ENCODE results near the gene RFTN1.

RFTN1 gene

DNA sequence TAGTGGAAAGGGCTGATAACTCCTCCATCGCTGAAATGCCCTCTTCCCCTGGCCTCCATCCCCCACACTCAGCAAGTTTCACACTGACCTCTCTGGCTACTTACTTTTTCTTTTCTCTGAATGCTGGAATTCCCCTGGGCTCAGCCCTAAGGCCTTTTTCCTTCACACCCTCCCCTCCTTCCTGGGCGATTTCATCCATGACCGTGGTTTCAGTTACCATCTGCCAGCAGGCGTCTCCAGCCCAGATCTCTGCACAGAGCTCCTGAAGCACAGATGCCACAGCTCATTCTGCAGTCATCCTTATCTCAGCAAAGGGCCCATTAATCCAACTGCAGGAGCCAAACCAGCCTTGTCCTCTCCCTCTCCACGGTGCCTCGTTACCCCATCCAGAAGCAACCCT lies 114.0 kb downstream of the RFTN1 start:
- peak; percentile 90 for DNase-seq

GRCh38 chr3:16398648-16399047 lies 114.9 kb downstream of the RFTN1 start:
- no peak for DNase-seq

DNA sequence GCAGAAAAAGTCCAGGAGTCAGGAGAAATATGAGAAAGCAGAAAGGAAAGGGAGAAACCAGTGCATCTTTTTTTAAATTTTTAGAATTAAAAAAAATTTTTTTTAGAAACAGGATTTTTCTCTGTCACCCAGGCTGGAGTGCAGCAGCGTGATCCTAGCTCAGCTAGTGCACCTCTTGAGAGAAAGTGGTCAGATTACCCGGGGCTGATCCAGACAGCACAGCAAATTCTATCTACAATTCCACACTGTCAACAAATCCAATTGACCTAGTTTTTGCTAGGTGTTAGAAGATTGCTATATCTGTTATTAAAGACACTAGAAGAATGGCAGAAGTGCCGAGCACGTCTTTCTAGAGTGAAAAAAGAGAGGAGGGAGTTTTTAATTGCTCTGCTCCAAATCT lies 117.3 kb downstream of the RFTN1 start:
- DNase-seq, result no peak

DNA sequence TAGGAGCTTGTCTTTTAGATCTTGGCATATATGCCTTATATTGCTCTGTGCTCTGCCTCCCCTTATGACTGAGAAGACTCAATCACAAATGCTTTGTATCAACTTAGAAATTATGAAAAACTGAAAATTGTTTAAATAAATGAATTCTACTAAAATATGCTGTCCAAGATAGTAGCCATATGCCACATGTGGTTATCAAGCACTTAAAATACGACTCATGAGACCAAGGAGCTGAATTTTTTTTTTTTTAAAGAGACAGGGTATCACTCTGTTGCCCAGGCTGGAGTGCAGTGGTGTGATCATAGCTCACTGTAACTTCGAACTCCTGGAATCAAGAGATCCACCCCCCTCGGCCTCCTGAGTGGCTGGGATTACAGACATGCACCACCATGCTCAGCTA lies 118.3 kb downstream of the RFTN1 start:
- no peak for DNase-seq

DNA sequence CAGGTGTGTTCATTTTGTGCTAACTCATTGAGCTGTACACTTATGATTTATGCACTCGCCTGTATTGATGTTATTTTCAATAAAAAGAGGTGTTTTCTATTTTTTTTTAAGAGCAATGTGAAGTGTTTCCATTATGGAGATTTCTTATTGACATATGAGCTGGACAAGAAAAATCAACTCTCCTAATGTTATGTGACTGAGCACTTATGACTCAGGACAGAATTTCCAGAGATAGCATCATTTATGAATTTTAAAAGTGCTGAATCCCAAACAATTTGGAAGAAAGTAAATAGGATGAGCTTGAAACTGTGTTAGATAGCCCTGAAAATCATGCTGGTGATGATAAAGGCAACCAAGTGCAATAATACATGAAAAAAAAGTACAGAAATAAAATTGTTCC lies 118.9 kb downstream of the RFTN1 start:
- no peak for DNase-seq

- no peak for DNase-seq
Observed at GRCh38 chr3:16392717-16393116, 120.8 kb downstream of the RFTN1 start.

DNA sequence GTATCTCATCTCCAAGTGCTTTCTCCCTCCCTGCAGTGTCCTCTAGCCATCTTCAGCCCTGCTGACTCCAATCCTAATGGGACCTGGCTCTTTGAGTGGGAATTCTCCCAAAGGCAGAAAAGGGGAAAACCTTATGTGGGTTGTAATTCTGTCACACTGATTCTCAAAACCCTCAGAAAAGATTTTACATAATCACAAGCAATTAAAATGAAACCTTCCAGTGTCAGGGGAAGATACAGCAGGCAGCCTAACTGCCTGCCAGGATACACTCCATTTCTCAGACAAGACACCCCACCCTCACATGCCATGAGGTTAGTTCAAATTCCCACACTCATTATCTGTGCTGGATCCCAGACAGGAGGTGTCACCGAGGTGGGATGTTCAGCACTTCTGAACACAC lies 121.4 kb downstream of the RFTN1 start:
- no peak for DNase-seq

GRCh38 chr3:16390581-16390980 lies 122.9 kb downstream of the RFTN1 start:
- DNase-seq, result no peak

DNA sequence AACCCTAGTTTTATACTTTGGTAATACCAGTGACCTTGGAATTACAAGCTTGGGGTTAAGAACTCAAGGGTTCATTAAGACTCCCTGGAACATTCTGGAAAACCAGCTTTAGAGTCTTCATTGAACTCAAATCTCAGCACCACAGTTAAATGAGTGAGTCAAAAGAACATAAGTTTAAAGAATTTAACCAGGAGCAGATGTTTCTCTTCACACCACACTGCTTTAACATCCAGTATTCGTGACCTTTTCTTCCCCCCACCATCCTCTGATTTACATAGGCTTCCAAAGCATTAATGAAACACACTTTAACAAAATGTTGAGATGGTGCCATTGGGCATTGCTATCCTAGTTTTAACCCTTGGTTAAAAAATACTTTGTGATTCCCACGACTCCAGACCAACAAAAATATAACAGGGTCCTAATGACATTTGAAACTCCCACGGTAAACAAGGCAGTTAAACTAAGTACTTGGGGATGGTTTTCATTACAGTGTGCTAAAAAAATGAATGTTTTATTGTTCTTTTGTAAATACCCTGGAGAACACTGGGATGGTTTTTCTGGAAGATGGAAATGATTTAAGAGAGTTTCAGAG lies 124.6 kb downstream of the RFTN1 start:
- DNase-seq, result no peak

GRCh38 chr3:16386561-16386960 lies 126.9 kb downstream of the RFTN1 start:
- peak; percentile 62 for DNase-seq

DNA sequence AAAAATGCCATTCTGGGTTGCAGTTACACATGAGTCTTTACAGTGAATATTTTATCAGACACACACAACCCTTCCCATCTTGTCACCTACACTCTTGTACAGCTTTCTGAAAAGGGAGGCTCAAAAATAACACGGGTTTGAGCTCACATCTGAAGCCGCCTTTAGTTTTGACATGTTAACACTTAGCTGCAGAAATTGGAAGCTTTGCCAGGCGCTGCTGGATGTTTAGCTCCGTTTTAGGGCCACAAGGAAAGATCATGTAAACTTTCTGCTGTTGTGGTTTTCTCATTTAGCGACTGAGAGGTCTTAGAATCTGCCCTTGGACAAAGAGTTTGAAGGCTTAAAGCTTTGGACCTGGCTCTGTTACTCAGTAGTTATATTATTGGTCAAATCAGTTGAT lies 128.3 kb downstream of the RFTN1 start:
- DNase-seq, result no peak

- DNase-seq, result no peak
Observed at GRCh38 chr3:16383864-16384263, 129.6 kb downstream of the RFTN1 start.

GRCh38 chr3:16382845-16383244 lies 130.7 kb downstream of the RFTN1 start:
- DNase-seq, result peak; percentile 47

GRCh38 chr3:16381426-16381825 lies 132.1 kb downstream of the RFTN1 start:
- no peak for DNase-seq

DNA sequence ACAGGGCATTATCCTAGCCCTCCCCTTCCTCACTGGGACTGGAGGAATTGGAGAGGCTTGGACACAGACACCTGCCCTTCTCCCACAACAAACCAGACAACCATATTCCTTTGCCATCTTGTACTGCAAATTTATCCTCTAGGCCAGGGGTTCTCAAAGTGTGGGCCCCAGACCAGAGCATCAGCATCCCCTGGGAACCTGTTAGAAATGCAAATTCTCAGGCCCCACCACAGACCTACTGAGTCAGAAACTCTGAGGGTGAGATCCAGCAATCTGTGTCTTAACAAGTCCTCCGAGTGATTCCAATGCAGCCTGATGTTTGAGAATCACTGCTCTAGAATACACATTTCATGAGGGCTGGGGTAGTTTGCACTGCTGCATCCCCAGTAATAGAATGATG lies 133.1 kb downstream of the RFTN1 start:
- DNase-seq, result no peak

- DNase-seq, result no peak
Observed at GRCh38 chr3:16379838-16380237, 133.7 kb downstream of the RFTN1 start.

DNA sequence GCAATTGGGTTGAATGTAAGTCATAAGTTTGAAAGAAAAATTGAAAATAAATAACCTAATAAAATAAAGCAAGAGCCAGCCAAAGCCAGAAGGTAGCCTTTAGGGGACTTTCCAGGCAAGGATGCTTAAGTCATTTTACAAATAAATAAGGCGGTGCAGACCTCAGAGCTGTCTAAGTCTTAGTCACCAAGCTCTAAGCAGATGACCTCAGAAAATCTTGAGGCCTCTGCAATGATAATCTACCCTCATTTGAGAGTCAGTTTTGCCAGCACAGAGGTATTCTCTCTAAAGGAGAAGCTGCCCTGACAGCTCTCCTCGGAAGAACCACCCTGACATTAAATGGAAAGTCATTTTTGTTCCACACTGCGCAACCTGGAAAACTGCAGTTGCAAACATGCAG lies 134.6 kb downstream of the RFTN1 start:
- peak; percentile 81 for DNase-seq

GRCh38 chr3:16378415-16378814 lies 135.1 kb downstream of the RFTN1 start:
- DNase-seq, result no peak

GRCh38 chr3:16377847-16378302 lies 135.6 kb downstream of the RFTN1 start:
- DNase-seq, result no peak

DNA sequence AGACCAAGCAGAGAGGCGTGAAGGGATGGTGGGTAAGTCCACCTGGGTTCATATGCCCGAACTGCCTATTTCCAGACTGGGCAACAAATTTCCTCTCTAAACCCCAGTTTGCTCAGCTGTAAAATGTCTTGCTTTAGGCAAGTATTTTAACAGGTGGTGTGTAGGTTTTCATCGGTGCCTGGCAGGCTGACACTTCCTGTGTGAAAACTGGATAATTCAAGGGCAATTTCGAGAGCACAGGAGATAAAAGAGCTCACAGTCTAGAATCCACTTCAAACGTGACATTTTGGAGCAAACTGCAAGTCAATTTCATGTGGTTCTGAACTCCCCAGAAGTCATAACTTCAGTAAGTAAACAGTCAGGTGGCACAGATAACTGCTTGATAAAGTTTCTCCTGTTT lies 136.3 kb downstream of the RFTN1 start:
- DNase-seq, result no peak

GRCh38 chr3:16375891-16376290 lies 137.6 kb downstream of the RFTN1 start:
- DNase-seq, result no peak

GRCh38 chr3:16374935-16375245 lies 138.6 kb downstream of the RFTN1 start:
- no peak for DNase-seq

DNA sequence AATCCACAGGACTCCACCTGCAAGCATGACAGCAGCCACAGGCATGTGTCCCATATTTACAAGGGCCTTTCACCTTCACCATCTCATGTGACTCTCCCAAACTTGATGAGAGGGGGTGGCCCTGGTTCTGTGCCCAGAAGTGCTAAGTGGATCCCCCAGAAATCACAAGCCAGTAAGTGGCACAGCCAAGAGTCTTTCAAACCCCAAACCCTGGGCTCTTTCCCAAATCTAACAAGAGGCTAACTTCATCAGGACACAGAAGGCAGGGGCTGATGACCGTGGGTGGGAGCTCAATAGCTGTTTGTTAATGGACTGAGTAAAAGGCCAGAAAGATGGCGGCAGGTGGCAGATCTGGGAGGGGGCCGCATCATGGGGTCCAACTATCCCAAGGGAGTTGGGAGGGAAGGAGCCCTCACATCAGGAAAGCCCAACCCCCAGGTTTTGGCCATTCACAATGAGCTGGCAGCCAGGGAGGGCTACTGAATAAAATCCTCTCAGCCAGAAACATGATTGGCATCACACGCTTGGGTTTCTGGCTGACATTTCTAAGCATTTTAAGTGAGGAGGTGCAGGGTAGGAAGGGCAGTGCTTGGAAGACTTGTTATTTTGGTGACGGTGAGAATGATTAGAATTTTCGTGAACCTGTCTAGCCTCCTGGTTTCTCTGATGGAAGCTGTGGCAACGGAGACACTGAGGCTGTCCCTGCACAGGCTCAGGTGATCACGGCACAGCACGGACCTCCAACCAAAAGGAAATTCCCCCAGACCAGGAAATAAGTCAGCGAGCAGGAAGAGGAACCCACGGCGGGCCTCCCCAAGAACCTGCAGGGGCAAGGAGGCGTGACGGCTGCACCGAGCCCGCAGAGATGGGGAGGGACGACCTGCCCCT lies 139.2 kb downstream of the RFTN1 start:
- DNase-seq, result no peak

DNA sequence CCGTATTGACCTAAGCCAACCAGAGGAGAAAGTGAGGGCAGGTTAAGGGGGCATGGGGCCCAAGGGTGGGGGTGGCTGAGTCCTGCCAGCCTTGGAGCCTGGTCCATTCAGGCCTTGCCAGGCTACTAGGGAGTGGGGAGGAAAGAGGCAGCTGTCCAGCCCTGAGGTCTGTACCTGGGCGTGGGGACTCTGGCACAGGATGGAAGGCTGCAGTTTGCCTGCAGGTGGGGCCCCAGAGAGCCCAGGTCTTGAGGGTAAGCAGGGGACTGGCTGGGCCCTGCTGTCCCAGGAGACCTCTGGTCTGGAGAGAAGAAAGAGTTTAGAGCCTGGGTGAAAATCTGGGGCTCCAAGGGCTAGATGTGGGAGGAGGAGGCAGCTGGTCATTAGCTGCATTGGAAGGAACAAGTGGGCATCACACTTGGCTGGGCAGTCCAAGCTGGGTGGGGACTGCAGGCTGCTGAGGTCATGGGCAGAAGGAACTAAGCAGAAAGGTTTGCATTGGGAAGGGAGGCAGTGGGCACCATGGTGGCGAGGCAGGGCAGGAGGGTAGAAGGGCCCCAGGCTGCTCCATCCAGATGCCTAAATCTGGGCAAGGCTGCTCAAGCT lies 140.1 kb downstream of the RFTN1 start:
- peak; percentile 42 for DNase-seq
